Testis (tissue), 2 donors: ENCODE data around the gene FBLN2.

Source experiments
- POLR2A ChIP-seq: fragments of 450-650 bp; IDR thresholded peaks from one replicate; pipeline ENCODE4 v1.6.1; 2017; ENCODE audit warnings: antibody characterized with exemption, mild to moderate bottlenecking, moderate library complexity
- TF ChIP-seq, protein P1 (sequence below), 3 experiments: fragments of 450-650 bp in 2 of 3; fragments of 200-600 bp in 1 of 3; sonication (generic) in 1 of 3; IDR thresholded peaks; one replicate each; pipeline ENCODE4 v1.5.1; 2016 to 2019; ENCODE audit warnings: antibody characterized with exemption in 3 of 3, mild to moderate bottlenecking in 2 of 3, moderate library complexity in 1 of 3

DNA sequence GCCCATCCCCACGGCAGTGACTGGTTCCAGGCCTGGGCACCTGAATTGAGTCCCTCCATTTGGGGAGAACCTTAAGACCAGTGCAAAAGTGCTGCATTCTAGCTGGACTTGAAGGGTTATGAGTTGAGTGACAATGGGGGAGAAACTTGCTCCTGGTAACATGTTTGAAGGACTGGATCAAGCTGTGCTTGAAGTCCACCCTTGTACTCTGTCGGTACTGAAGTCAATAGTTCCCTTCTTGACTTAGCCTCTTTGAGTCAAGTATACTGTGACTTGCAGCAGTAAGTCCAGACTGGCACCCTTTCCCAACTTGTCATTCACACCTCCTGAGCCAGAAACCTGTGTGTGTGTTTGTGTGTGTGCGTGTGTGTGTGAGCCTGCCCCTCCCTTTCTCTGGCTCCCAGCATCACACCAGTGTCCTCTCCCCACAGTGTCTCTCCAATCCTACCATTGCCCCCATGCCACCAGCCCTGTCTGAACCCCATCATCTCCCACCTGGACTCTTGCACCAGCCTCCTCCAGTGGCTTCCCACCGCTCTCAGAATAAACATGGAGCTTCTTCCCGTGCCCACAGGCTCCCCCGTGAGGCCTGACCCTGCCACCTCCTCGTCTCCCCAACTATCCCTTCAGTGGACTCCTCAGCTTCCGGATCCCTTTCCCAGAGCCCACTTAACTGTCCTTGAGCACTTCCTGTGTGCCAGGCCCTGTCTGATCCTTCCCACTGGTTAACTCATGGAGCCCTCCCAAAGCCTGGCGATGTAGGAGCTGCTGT, 10.2 kb upstream of the FBLN2 start:
- TF ChIP-seq, protein P1, sequence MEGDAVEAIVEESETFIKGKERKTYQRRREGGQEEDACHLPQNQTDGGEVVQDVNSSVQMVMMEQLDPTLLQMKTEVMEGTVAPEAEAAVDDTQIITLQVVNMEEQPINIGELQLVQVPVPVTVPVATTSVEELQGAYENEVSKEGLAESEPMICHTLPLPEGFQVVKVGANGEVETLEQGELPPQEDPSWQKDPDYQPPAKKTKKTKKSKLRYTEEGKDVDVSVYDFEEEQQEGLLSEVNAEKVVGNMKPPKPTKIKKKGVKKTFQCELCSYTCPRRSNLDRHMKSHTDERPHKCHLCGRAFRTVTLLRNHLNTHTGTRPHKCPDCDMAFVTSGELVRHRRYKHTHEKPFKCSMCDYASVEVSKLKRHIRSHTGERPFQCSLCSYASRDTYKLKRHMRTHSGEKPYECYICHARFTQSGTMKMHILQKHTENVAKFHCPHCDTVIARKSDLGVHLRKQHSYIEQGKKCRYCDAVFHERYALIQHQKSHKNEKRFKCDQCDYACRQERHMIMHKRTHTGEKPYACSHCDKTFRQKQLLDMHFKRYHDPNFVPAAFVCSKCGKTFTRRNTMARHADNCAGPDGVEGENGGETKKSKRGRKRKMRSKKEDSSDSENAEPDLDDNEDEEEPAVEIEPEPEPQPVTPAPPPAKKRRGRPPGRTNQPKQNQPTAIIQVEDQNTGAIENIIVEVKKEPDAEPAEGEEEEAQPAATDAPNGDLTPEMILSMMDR (IDR thresholded peaks at IDR 0.05) = no peak
- no peak for TF ChIP-seq POLR2A
